ENCODE data around the gene GCSAM.

GCSAM gene, protein sequence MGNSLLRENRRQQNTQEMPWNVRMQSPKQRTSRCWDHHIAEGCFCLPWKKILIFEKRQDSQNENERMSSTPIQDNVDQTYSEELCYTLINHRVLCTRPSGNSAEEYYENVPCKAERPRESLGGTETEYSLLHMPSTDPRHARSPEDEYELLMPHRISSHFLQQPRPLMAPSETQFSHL

DNA sequence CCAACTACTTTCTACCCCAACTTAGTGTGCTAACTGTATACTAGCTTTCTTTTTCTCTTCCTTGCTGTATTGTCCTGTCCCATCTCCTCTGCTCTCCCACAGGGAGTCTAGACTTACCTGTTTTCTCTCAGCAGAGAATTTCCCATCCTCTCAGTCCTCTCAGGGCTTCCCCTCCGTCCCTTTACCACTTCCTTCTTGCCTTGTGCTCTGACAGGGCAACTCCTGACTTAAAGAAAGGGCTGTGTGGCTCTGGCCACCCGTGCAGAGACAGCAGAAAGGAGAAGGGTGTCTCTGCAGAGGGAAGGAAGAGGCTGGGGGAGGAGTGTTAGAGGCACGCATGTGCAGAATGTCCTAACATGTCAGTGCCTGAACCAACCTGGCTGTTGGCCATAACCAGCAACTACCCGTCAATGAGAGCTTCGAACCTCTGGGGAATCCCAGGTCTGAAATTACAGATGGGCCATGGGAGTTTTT lies at the start of gene GCSAM:
TSS of gene GCSAM (minus strand) at position 274 of the 474 bp plus-strand sequence. CDS start at position 146, 128 bp downstream.
- DNase-seq (ENCODE audit: low spot score): no peak

DNA sequence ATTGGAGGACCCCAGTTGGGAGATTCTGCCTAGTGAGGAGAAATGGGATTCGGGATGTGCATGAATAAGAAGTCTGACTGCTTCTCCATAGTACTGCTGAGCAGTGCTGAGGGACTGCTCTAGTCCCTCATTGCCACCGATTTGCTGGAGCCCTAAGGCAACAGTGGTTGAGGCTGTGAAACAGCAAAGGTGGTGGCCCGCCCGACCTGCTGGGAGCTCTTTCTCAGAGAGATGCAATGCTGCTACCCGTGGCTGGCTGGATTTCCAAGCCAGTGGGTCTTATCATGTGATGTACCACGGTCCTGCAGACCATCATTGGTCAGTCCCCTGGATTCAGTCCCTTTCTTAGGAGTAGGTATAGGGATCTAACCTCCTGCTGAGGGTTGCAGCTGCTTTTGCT lies 42.6 kb upstream of the GCSAM start:
- DNase-seq (ENCODE audit: low spot score): no peak

DNA sequence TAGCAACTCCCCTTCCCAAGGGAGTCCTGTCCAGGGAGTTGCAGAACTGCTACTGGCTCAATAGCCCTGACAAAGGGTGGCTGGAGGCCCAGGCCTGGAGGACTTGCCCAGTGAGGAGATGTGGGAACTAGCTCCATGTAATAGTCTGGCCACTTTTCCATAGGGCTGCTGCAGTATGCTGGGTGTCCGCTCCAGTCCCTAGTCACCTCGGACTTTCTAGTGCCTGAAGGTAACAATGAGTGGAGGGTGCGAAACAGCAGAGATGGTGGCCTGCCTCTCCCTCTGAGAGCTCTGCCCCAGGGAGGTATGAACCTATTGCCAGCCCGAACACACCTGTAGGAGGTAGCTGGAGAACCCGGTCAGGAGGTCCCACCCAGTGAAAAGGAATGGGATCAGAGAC lies 42.0 kb upstream of the GCSAM start:
- DNase-seq (ENCODE audit: low spot score): no peak

DNA sequence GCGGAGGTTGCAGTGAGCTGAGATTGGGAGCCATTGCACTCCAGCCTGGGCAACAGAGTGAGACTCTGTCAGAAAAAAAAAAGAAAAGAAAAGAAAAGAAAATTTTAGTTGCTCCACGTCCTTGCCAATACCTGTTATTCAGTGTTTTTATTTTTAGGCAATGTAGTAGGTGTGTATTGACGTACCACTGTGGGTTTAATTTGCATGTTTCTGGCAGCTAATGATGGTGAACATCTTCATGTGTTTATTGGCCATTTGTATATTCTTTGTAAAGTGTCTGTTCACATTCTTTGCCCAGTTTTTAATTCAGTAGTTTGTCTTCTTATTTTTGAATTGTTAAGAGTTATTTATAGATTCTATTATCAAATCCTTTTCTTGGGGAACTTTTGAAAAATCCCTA lies 38.1 kb upstream of the GCSAM start:
- no peak for DNase-seq (ENCODE audit: low spot score)

DNA sequence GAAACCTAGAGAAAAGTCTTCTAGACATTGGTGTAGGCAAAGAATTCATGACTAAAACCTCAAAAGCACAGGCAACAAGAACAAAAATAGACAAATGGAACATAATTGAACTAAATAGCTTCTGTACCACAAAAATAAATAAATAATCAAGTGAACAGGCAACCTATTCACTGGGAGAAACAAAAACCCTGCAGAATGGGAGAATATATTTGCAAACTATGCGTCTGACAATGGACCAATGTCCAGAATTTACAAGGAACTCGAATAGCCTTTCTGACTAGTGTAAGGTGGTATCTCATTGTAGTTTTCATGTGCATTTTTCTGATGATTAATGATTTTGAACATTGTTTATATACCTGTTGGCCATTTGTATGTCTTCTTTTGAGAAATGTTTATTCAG lies 37.0 kb upstream of the GCSAM start:
- DNase-seq (ENCODE audit: low spot score): no peak

DNA sequence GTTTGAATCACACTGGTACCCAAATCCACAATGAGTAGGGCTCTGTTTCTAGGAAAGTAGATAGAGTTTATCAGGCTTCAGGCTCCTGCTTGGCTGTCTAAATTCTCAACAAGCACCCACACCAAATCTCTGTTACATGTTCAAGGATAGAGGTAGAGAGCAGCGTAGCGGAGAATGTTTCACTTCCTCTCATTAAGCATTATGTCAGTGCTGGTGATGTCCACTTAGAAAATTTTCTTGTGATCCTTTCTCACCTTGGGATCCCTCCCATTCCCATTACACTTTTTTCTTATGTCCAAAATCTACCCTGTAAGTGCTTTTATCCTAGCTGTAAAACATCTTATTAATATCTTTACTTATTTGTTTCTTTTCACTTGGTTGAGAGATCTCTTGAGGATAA lies 34.7 kb upstream of the GCSAM start:
- DNase-seq (ENCODE audit: low spot score): no peak

DNA sequence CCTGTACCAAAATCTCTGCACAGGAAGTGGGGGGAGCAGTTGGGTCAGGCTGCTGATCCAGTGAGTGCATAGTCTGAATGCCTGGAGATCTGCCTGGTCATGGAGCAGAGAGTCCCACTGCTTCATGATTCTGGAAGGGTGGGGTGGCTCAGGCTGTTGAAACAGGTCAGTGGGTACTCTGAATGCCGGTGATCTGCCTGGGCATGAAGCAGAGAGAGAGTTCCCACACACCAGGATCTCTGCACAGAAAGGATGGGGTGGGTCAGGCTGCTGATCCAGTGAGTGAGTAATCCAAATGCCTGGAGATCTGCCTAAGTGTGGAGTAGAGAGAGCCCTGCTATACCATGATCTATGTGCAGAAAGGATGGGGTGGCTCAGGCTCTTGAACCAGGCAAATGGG lies 16.1 kb upstream of the GCSAM start:
- DNase-seq (ENCODE audit: low spot score): no peak

DNA sequence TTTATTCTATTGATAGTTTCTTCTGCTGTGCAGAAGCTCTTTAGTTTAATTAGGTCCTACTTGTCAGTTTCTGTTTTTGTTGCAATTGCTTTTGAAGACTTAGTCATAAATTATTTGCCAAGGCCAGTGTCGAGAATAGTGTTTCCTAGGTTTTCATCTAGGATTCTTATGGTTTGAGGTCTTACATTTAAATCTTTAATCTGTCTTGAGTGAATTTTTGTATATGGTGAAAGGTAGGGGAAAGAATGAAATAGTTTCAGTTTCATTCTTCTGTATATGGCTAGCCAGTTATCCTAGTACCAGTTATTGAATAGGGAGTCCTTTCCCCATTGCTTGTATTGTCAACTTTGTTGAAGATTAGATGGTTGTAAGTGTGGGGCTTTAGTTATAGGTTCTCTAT lies 10.6 kb upstream of the GCSAM start:
- DNase-seq (ENCODE audit: low spot score): no peak

DNA sequence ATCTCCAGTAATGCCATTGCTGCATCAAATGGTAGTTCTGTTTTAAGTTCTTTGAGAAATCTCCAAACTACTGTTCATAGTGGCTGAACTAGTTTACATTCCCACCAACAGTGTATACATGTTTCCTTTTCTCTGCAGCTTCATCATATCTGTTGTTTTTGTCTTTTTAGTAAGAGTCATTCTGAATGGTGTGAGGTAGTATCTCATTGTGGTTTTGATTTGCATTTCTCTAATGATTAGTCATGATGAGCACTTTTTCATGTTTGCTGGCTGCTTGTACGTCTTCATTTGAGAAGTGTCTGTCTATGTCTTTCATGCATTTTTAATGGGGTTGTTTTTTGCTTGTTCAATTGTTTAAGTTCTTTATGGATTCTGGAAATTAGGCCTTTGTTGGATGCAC lies 10.2 kb upstream of the GCSAM start:
- DNase-seq (ENCODE audit: low spot score): no peak

DNA sequence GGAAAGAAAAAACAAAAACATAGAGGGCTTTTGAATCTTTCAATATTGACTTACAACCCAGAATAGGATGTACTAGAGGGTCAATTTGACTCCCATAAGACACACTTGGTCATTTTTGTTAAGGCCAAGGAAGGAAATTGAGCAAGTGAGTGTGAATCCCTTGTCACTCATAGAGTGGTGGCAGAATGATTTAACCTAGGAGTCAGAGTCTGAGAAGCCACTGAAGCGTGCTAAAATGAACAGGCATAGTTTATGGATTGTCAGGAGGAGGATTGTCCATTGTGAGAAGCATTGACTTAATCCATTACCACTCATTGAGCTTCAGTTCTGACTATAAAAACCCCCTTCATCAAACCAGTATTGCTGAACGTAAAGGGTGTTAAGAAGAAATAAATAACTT lies 8.2 kb upstream of the GCSAM start:
- DNase-seq (ENCODE audit: low spot score): no peak

DNA sequence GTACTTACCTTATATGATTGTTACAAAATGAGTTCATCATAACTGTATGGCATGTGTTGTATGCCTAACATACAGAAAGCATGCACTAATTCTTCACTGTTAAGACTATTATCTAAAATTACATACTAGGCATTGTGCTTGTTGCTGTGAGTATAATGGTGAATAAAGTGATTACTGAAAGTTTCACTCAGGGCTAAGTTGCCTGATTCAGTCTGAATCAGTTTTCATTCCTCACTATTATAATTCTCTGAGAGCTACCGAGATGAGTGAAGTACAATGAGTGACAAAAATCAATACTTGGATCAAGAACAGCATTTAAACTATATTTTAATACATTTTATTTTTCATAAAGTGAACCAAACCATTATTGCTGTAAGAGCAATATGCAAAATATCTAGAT lies 7.5 kb upstream of the GCSAM start:
- no peak for DNase-seq (ENCODE audit: low spot score)

DNA sequence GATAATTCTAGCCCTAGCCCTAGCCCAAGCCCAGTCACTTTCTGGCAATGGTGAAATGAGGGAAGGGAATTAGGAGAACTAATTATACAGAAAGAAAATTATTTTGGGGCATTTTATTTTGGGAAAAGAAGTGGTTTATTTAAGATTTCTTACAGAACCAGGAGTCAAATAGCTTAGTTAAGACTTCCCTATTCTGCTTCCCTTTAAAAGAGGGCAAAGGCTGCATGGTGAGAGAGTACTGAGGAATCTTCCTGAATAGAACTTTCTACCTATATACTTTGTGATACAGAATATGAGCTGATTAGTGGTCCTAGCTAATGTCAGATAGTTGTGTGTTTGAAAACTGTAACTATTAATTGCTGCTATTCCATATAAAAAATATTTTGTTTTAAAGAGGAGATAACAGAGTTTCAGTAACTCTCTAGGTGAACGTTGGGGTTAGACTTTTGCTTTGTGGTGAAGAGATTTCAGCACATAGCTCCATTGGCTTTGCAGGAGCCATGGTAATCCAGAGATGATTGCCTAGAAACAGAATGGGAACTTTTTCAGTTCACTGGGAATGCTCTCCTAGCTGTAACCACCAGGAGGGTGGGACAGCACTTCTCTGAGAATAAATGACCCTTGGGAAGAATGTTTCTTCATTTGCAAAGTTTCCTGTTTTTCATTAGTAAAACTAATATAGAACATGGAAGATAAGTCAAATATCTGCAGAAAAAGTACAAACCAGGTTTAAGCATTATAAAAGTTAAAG lies 5.3 kb upstream of the GCSAM start:
- DNase-seq (ENCODE audit: low spot score): no peak

DNA sequence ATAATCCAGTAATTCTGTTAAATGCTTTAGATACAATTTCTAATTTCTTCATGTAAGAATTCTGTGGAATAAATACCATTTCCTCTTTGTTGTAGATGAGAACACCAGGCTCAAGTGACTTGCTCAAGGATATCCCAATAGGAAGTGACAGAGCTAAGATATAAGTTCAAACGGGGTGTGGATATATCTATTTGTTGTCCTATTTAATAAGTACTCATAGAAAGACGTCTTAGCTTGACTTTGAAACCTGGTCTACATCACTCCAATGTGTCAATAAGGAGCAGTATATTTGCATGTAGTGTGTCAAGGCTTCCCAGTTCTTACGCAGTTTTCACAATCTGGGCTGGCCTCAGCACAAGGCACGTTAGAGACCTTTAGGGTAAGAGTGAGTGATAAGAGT lies 4.7 kb upstream of the GCSAM start:
- no peak for DNase-seq (ENCODE audit: low spot score)

DNA sequence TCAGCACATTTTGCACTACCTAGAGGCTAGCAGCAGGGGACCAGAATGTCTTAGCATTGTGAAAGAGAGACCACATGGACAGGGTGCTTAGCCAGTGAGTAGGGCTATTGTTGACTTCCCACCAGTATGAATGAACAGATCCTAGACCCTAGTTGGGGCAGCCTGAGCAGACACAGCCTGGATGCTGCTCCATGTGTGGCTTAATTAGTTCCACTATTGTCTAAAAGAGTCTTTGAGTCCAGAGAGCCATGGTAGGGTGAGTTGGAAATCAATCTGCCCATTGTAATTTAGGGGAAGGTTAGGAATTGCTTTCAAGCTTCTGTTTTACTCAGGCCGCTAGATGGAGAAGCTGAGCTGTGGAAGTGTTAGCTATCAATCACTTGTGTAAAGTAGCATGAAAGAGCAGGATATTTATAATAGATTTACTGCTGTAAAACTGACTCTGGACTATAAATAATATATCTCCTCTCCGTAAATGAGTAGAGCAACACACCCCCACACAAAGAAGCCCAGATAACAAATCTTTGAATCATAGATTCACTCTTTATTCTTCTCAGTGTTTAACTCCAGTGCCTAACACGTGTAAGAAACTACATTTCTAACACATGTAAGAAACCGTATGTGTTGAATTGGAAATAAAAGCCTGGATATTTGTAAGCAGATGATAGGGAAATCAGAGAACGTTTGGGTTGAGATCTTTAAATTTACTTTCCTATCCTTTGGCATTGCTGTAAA lies 4.1 kb upstream of the GCSAM start:
- peak; percentile 31 for DNase-seq (ENCODE audit: low spot score)

DNA sequence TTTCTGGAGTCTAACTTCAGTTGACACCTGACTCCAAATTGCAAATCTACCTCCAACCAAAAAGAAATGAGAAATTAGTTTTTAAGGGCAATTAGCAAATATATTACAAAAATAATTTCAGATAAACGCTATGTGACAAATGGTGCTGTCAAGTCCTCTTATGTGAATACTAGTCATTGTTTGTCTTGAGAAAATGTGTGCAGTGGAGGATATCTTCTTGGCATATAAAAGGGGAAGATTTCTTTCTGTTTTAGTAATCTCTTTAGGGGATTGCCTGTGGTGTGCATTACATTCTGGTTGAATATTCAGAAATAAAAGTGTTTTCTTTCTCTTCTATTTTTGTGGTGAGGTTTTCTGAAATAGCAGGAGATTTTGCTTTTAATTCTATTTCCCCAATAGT lies 3.0 kb upstream of the GCSAM start:
- no peak for DNase-seq (ENCODE audit: low spot score)

DNA sequence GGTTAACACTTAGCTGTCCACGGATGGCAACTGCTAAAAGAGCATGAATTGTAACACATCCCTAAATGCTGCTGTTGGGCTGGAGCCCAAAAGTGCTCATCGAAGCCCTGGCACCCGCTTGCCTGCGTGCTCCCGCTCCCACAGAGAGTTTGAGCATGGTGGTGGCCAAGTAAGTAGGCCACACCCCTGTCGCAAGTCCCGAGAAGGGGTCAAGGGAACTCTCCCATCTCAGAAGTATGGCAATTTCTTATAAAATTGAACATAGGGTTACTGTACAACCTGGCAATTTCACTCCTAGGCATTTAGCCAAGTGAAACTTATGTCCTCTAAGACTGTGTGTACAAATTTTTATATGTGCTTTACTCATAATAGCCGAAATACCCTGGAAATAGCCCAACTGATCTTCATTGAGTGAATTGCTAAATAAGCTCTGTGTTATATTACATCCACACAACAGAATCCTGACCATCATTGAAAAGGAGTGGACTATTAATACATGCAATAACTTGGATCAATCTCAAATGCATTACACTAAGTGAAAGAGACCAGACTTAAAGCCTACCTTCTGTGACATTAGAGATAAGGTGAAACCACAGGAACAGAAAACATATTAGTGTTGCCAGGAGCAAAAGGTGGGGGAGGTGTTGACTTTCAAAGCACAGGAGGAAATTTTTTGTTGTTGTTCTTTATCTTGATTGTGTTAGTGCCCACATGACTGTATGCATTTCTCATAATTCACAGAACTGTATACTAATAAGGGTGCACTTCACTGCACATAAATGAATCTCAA lies 1.5 kb upstream of the GCSAM start:
- no peak for DNase-seq (ENCODE audit: low spot score)

DNA sequence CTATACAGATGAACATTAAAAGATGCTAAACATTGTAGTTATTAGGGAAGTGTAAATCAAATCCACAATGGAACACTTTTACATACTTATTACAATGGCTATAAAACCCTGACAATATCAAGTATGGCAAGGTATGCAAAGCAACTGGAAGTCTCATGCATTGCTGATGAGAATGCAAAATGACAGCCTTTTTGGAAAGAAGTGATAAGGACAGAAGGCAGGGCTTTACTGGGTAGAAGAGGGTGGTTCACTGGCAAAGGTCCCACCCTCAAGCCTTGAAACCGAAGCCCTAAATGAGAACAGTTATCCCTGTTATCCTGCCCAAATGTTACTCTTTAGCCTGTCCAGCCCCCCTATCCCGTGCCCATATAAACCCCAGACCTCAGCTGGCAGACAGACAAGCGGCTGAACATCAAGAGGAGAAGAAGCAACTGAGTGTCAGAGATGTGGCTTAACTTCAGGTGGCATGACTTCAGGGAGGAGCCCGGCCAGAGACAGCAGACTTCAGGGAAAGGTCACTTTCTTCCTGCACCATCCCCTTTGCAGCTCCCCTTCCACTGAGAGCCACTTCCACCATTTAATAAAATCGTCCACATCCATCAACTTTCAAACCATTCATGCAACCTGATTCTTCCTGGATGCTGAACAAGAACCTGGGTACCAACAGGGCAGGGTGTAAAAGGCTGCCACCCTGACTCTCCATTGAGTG lies 732 bp upstream of the GCSAM start:
- DNase-seq (ENCODE audit: low spot score): no peak

DNA sequence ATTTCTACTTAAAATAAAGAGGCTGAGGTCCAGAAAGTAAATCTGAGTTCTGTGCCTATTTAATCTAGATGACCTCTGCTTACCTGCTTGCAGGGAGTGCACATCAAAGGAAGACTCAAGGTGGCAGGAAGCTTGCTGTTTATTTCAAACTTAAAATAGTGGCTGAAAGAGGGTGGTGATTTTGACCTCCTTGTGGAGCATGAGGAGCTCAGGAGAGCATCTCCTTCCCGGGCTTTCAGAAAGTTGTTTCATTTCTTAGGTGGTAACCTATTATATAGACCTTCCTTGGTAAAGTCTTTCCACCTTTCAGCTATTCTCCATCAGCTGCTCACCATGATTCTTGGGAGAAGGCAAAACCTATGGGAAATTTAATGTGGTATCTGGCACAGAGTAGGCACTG lies 494 bp downstream of the GCSAM start:
- no peak for DNase-seq (ENCODE audit: low spot score)

DNA sequence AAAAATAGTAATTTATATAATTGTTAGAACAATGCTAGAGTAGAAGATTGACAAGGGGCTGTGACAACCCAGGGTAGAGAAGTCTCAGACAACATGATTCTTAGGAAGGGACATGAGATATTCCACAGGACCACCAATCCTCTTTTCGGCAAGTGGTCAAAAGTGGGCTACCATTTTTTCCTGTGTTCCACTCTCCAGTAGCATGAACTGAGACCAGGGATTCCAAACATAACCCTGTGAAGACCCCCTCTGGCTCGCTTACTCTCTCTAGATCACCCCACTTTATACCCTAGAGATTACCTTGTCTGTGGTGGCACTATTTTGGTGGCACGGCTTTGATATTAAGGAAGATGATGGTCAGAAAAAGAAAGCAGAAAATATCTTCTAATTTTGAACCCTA lies 960 bp downstream of the GCSAM start:
- DNase-seq (ENCODE audit: low spot score): no peak

DNA sequence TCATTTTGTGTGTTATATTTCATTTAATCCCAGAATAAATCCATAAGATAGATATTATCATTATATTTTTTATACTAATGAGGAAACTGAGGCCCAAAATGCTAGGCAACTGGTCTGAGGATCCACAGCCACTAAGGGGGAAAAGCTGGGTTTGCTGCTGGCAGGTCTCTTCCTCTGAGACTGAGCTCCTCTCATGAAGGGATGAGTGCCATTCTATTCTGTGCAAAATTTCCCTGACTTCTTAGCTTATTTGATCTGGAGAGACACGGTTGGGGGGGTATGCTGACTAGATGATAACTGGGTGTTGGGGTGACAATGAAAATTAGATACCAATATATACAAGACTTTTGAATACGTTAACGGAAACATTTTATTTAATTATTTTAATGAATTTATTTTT lies 1.9 kb downstream of the GCSAM start:
- no peak for DNase-seq (ENCODE audit: low spot score)

DNA sequence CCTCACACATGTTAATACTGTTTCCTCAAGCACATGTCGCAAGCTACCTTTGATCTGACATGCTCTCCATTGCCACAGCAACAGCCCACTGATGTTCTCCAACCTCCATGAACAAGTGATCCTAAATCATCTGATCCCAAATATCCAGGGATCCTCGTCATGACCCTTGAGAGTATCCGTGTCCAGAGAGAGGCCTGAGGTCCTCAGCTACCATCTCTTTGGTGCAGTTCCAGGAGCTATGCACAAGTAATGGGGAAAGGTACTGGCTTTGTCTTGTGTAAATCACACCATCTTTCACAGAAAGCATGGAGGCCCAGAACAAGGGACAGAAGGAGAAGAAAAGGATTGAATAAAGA lies 2.4 kb downstream of the GCSAM start:
- no peak for DNase-seq (ENCODE audit: low spot score)

Data from GM03348 (cell line).